BE2C (cell line): ENCODE measurements around the gene ZCCHC2. TPM values are rescaled to one million over a fixed set of nuclear protein-coding genes. Genes with fewer than 3 reads are reported as not detected.

Source experiments
- DNase-seq: peaks from one replicate; pipeline ENCODE4 v3.0.0-alpha.2; 2020
- H3K27me3 ChIP-seq: fragments of 250-450 bp; sonication (Bioruptor Pico); 2 replicates; pipeline ENCODE4 v1.5.1; 2020; ENCODE audit warnings: mild to moderate bottlenecking
- H3K36me3 ChIP-seq: fragments of 250-450 bp; sonication (Bioruptor Pico); 2 replicates; pipeline ENCODE4 v1.5.1; 2020; ENCODE audit warnings: mild to moderate bottlenecking
- H3K4me1 ChIP-seq: fragments of 250-450 bp; sonication (Bioruptor Pico); 2 replicates; pipeline ENCODE4 v1.5.1; 2020
- H3K4me3 ChIP-seq: 2 replicates; pipeline ENCODE4 v1.5.1; 2011; ENCODE audit warnings: low read depth, low read length
- H3K9me3 ChIP-seq: fragments of 250-450 bp; sonication (Bioruptor Pico); 2 replicates; pipeline ENCODE4 v1.5.1; 2020
- polyA plus RNA-seq: library from polyadenylated mRNA; unstranded; fragments of >200 nt; gene quantifications from one replicate; pipeline ENCODE4 v1.2.1, GENCODE V29; 2012; ENCODE audit warnings: low read depth, missing spikeins; ENCODE audit not compliant: insufficient read length, insufficient read depth
- TF ChIP-seq, protein P1 (sequence below): IDR thresholded peaks from 2 replicates; pipeline ENCODE4 v1.5.1; 2012; ENCODE audit warnings: mild to moderate bottlenecking, low read depth, low read length

The ZCCHC2 gene
- polyA plus RNA-seq = 3.7 TPM

DNA sequence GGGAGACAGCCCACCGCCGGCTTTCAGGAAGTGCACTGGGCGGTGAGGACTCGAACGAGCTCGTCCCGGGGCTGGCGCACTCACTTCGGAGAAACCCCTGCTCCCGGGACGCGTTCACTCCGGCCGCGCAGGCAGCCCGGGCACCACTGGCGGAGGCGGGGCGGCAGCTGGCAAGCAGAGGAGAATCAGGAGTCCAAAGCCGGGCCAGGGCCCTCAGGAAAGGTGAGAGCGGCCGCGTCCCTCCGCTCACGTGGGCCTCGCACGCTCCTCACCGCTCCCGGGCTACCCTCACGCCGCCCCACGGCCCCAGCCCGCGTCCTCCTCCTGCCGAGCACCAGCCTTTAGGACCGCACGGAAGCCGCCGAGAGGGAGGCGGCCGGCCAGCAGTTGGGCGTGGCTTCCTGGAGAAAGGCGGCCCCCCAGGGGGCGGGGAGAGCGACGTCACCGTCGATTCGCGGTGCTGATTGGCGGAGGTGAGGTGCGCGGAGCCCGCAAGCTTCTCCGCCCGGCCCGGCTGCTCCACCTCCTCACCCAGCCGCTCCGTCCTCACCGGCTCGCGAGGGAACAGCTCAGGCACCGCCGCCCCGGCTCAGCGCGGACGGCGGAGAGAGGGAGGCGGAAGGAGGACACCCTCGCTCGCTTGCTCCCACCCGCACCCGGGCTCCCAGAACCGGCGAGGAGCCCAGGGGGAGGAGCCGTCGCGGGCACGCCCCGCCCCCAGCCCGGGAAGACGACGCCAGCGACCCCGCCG is at the start of gene ZCCHC2:
TSS of gene ZCCHC2 (plus strand) at position 522 of the 751 bp plus-strand sequence. CDS start 400 bp downstream, outside the sequence.
- peaks cover 27% of the 10 kb centered on the region for H3K27me3 ChIP-seq
- no peaks in the 10 kb centered on the region for H3K36me3 ChIP-seq
- no peaks in the 10 kb centered on the region for H3K9me3 ChIP-seq
- DNase-seq = peak; percentile 91
- no peaks in the 10 kb centered on the region for H3K4me1 ChIP-seq
- TF ChIP-seq, protein P1, sequence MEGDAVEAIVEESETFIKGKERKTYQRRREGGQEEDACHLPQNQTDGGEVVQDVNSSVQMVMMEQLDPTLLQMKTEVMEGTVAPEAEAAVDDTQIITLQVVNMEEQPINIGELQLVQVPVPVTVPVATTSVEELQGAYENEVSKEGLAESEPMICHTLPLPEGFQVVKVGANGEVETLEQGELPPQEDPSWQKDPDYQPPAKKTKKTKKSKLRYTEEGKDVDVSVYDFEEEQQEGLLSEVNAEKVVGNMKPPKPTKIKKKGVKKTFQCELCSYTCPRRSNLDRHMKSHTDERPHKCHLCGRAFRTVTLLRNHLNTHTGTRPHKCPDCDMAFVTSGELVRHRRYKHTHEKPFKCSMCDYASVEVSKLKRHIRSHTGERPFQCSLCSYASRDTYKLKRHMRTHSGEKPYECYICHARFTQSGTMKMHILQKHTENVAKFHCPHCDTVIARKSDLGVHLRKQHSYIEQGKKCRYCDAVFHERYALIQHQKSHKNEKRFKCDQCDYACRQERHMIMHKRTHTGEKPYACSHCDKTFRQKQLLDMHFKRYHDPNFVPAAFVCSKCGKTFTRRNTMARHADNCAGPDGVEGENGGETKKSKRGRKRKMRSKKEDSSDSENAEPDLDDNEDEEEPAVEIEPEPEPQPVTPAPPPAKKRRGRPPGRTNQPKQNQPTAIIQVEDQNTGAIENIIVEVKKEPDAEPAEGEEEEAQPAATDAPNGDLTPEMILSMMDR = no peak
- H3K4me3 ChIP-seq = peak within 1 kb of the TSS; percentile 59

DNA sequence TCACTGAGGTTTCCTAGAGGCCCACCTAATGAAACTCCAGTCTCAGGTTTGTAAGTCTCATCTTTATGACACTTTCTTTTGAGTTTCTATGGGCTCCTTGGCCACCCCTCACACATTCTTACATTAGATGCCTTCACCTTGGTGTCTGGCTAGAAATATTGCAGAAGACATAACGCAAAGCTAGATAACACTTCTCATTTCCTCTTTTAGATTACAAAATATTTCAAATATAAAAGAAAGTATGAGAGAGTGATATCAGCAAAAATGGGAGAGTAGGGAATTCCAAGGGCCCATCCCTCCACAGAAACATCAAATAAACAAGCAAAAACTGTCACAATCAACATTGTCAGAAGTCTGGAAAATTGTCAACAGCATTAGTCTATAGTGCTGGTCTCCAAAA is 43.3 kb upstream of the ZCCHC2 start:
- DNase-seq = no peak
- Histone ChIP-seq H3K4me1 (no peaks in the 10 kb centered on the region), H3K36me3 (no peaks in the 10 kb centered on the region), H3K9me3 (no peaks in the 10 kb centered on the region), H3K4me3 (no peak overlapping the region), H3K27me3 (no peaks in the 10 kb centered on the region; the same call in 1 of the 2 replicates)
- TF ChIP-seq, protein P1 = no peak

DNA sequence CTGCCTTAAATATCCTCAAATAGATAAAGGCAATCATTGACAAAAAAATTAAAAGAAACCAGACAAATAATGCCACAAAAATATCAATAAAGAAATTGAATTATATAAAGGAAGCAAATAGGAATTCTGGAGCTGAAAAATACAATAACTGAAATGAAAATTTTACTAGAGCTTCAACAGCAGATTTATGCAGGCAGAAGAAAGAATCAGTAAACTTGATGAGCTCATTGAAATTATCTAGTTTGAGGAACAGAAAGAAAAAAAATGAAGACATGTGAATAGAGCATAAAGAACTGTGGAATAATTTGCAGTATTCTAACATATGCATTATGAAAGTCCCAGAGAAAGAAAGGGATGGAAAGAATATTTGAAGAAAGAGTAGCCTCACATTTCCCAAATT is 41.9 kb upstream of the ZCCHC2 start:
- Histone ChIP-seq H3K9me3 (no peaks in the 10 kb centered on the region), H3K27me3 (peaks cover 1% of the 10 kb centered on the region), H3K4me1 (no peaks in the 10 kb centered on the region), H3K36me3 (no peaks in the 10 kb centered on the region), H3K4me3 (no peak overlapping the region)
- no peak for DNase-seq
- TF ChIP-seq, protein P1 = no peak

DNA sequence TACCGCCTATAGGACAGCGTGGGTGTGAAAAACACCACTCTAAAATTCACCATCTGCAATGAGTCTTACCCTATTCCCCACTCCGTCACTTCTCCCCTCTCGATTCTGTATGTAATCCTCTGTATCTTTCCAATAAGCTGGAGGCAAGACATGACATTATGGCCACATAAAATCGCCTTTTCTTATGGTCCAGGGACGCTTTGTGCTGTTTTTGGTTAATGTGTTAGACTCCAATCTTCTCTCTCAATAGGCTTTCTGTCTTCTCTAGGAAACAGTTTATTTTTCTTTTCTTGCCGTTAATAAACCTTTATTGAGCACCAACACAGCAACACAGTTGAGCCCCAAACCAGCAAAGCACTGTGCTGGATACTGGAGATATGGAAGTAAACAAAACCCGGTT is 37.9 kb upstream of the ZCCHC2 start:
- Histone ChIP-seq H3K27me3 (peaks cover 2% of the 10 kb centered on the region), H3K4me1 (no peaks in the 10 kb centered on the region), H3K4me3 (no peak overlapping the region), H3K9me3 (no peaks in the 10 kb centered on the region), H3K36me3 (no peaks in the 10 kb centered on the region)
- DNase-seq = no peak
- TF ChIP-seq, protein P1 = no peak

DNA sequence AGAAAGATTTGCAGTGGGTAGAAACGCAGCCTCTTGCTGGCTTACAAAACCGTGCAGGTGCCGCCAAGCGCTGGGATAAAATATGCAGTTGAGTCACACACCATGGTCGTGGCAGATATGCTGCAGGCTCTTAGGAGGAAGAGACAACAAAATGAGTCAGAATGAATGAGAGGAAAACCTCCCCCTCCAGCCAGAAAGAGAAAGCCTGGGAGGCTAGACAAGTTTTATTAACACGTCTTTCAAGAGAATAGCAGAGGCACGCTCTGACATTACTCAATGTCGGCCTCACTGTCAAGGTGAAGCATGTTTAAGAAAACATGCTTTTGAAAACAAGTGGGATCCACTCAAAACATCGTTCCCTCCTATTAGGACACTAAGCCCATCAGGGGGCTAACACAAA is 37.1 kb upstream of the ZCCHC2 start:
- H3K27me3 ChIP-seq = peaks cover 2% of the 10 kb centered on the region
- H3K9me3 ChIP-seq = no peaks in the 10 kb centered on the region
- no peaks in the 10 kb centered on the region for H3K4me1 ChIP-seq
- no peak for DNase-seq
- no peaks in the 10 kb centered on the region for H3K36me3 ChIP-seq
- no peak overlapping the region for H3K4me3 ChIP-seq
- TF ChIP-seq, protein P1 = no peak

DNA sequence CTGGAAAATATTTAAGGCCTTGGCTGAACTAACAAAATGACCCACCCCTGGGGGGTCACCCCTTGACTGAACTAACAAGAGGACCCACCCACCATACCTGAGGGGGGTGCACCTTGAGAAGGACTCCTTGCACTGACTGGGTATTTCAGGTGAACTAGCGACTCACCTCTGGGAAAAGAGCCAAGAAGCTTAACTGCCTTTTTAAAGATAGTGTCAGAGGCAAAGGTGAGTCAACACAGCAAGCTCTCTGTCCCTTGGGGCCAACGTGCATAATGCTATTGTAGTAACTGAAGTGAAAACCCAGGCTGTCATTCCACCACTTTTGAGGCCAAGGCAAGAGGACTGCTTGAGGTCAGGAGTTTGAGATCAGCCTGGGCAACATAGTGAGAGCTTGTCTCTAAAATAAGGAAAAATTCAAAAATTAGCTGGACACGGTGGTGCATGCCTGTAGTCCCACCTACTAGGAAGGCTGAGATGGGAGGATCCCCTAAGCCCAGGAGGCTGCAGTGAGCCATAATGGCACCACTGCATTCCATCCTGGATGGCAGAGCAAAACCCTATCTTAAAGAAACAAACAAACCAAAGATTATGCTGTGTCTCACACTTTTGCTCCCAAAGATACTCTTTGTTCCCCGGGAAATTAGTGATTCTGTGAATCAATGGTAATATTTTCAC is 36.4 kb upstream of the ZCCHC2 start:
- TF ChIP-seq, protein P1 = no peak
- no peak overlapping the region for H3K4me3 ChIP-seq
- no peaks in the 10 kb centered on the region for H3K9me3 ChIP-seq
- H3K36me3 ChIP-seq = no peaks in the 10 kb centered on the region
- no peak for DNase-seq
- H3K4me1 ChIP-seq = no peaks in the 10 kb centered on the region
- H3K27me3 ChIP-seq = peaks cover 2% of the 10 kb centered on the region
